Hematopoietic multipotent progenitor cell treated with erythropoietin and hydrocortisone succinate and interleukin-3 and kit ligand, for 4 days (in vitro differentiated cells): ENCODE measurements around the gene HCCS.

Source experiments
- DNase-seq: peaks from one replicate; pipeline ENCODE4 v3.0.0-alpha.2; 2015

Gene HCCS

GRCh38 chrX:11124112-11124511, 13.0 kb downstream of the HCCS start:
- DNase-seq, result no peak

- no peak for DNase-seq
Measured at GRCh38 chrX:11125060-11125459, 13.9 kb downstream of the HCCS start.

GRCh38 chrX:11129534-11130105, 18.5 kb downstream of the HCCS start:
- DNase-seq, result no peak

- DNase-seq, result no peak
Measured at GRCh38 chrX:11130136-11130535, 19.0 kb downstream of the HCCS start.

GRCh38 chrX:11131146-11131545, 20.0 kb downstream of the HCCS start:
- peak; percentile 7 for DNase-seq

- peak; percentile 66 for DNase-seq
Measured at GRCh38 chrX:11135564-11136185, 24.5 kb downstream of the HCCS start.

GRCh38 chrX:11137543-11138139, 26.5 kb downstream of the HCCS start:
- DNase-seq, result peak; percentile 69

- no peak for DNase-seq
Measured at GRCh38 chrX:11138498-11139390, 27.6 kb downstream of the HCCS start.

GRCh38 chrX:11143931-11144678, 33.0 kb downstream of the HCCS start:
- DNase-seq, result peak; percentile 90

- no peak for DNase-seq
Measured at GRCh38 chrX:11146411-11146810, 35.3 kb downstream of the HCCS start.

- no peak for DNase-seq
Measured at GRCh38 chrX:11148401-11148800, 37.3 kb downstream of the HCCS start.

- DNase-seq, result peak; percentile 9
Measured at GRCh38 chrX:11151799-11152559, 40.8 kb downstream of the HCCS start.

- DNase-seq, result no peak
Measured at GRCh38 chrX:11159149-11159548, 48.0 kb downstream of the HCCS start.

GRCh38 chrX:11164433-11164832, 53.3 kb downstream of the HCCS start:
- no peak for DNase-seq

- no peak for DNase-seq
Measured at GRCh38 chrX:11171956-11172355, 60.8 kb downstream of the HCCS start.

GRCh38 chrX:11172415-11172814, 61.3 kb downstream of the HCCS start:
- DNase-seq, result no peak
